ENCODE measurements around the gene REEP5.

DNA sequence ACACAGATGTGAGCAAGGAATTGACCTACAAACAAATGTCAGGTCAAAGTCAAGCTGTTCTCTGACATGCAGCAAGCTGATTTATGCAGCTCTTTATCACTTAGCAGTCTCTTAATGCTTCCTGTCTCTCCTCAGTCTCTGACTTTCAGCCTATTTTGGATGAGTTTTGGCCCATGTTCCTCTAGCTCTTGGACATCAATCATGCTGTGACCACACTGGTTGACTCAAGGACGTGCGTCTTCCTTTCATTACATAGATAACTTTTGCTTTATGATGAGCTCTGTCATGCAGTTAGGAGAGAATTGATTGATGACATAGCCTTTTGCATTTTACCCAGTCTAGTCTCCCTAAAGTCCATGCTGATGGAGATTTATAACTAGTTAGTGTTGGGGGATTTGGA, 9.4 kb upstream of the REEP5 start:
- TF ChIP-seq POLR2A (IDR thresholded peaks at IDR 0.05) = no peak
- TF ChIP-seq, protein P1, sequence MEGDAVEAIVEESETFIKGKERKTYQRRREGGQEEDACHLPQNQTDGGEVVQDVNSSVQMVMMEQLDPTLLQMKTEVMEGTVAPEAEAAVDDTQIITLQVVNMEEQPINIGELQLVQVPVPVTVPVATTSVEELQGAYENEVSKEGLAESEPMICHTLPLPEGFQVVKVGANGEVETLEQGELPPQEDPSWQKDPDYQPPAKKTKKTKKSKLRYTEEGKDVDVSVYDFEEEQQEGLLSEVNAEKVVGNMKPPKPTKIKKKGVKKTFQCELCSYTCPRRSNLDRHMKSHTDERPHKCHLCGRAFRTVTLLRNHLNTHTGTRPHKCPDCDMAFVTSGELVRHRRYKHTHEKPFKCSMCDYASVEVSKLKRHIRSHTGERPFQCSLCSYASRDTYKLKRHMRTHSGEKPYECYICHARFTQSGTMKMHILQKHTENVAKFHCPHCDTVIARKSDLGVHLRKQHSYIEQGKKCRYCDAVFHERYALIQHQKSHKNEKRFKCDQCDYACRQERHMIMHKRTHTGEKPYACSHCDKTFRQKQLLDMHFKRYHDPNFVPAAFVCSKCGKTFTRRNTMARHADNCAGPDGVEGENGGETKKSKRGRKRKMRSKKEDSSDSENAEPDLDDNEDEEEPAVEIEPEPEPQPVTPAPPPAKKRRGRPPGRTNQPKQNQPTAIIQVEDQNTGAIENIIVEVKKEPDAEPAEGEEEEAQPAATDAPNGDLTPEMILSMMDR (IDR thresholded peaks at IDR 0.05) = no peak

All from thyroid gland (tissue), 4 donors.